GM12878 (cell line): ENCODE results near the gene ISCA2. TPM values are rescaled to one million over a fixed set of nuclear protein-coding genes. Genes with fewer than 3 reads are reported as not detected.

Source experiments
- ATAC-seq: fragments of 200-7000 bp; cut with Tn5 transposase; 3 replicates; pipeline ENCODE4 v1.9.1; 2020; ENCODE audit warnings: mild to moderate bottlenecking, moderate library complexity
- BruUV-seq: library from RNA; stranded (reverse); fragments of 400-500 nt; replicated peaks from 2 replicates; lab custom pipeline; 2021; lab: Mats Ljungman, UMichigan
- CTCF ChIA-PET: fragments of 300-600 bp; sonication (Branson Sonifier 250); formaldehyde crosslinking; extraction: SDS; loops from one replicate; lab custom pipeline; 2021; ENCODE audit warnings: inconsistent platforms; lab: Yijun Ruan, JAX
- POLR2A ChIA-PET: fragments of 350-600 bp; formaldehyde crosslinking; extraction: SDS; loops from one replicate; lab custom pipeline; 2021; ENCODE audit warnings: inconsistent platforms; lab: Charles Lee
- RAD21 ChIA-PET: fragments of 300-600 bp; sonication (Branson Sonifier 250); formaldehyde crosslinking; loops from one replicate; lab custom pipeline; 2023; ENCODE audit warnings: antibody characterized with exemption; ENCODE audit not compliant: unreplicated experiment; lab: Charles Lee
- SMC1A ChIA-PET: fragments of 300-600 bp; sonication (Branson Sonifier 250); formaldehyde crosslinking; loops from one replicate; lab custom pipeline; 2023; ENCODE audit not compliant: unreplicated experiment, uncharacterized antibody; lab: Charles Lee
- DNase-seq: peaks from one replicate; pipeline ENCODE4 v3.0.0-alpha.2; 2011; ENCODE audit warnings: low read depth, low spot score
- FAIRE-seq: peaks from 3 replicates; lab custom pipeline; 2011; peaks lifted over from hg19 to GRCh38; lab: Jason Lieb, UNC
- H2AFZ ChIP-seq: 2 replicates; pipeline ENCODE4 v1.6.0; 2011; ENCODE audit warnings: low read depth, low read length, control low read depth; ENCODE audit not compliant: control insufficient read depth
- H3K27ac ChIP-seq: 2 replicates; pipeline ENCODE4 v1.5.1; 2011; ENCODE audit warnings: control low read depth; ENCODE audit not compliant: control insufficient read depth, insufficient read depth
- H3K27me3 ChIP-seq, 2 experiments: replicated peaks in 1 of 2; 2 replicates each; pipeline versions ENCODE4 v1.6.0 to v1.6.1; 2011; ENCODE audit warnings: low read length in 1 of 2; ENCODE audit not compliant: control insufficient read depth in 2 of 2, insufficient read depth in 2 of 2
- H3K36me3 ChIP-seq, 2 experiments: 2 replicates each; pipeline ENCODE4 v1.5.1; 2011; ENCODE audit warnings: low read length in 1 of 2; ENCODE audit not compliant: control insufficient read depth in 2 of 2, insufficient read depth in 2 of 2
- H3K4me1 ChIP-seq: 2 replicates; pipeline ENCODE4 v1.6.1; 2011; ENCODE audit warnings: mild to moderate bottlenecking, low read length, moderate library complexity, mixed read lengths; ENCODE audit not compliant: control insufficient read depth, insufficient read depth
- H3K4me2 ChIP-seq: 2 replicates; pipeline ENCODE4 v1.6.0; 2011; ENCODE audit warnings: control low read depth; ENCODE audit not compliant: control insufficient read depth, insufficient read depth
- H3K4me3 ChIP-seq: fragments of 200-600 bp; sonication (generic); 2 replicates; pipeline ENCODE4 v1.5.1; 2016
- H3K79me2 ChIP-seq: 2 replicates; pipeline ENCODE4 v1.6.0; 2011; ENCODE audit warnings: low read length; ENCODE audit not compliant: control insufficient read depth, insufficient read depth
- H3K9ac ChIP-seq: 2 replicates; pipeline ENCODE4 v1.8.0; 2011; ENCODE audit warnings: low read length, control low read depth, mixed read lengths; ENCODE audit not compliant: control insufficient read depth, insufficient read depth
- H3K9me3 ChIP-seq: replicated peaks from 3 replicates; pipeline ENCODE4 v1.5.1; 2011; ENCODE audit warnings: mild to moderate bottlenecking, low read length; ENCODE audit not compliant: control insufficient read depth, insufficient read depth
- H4K20me1 ChIP-seq: 2 replicates; pipeline ENCODE4 v1.6.0; 2011; ENCODE audit not compliant: control insufficient read depth, insufficient read depth
- EZH2 ChIP-seq: IDR thresholded peaks from 2 replicates; pipeline ENCODE4 v1.6.1; 2012; ENCODE audit warnings: low read depth, mild to moderate bottlenecking, control low read depth, inconsistent platforms, low read length, borderline replicate concordance; ENCODE audit not compliant: control insufficient read depth
- NRF1 ChIP-seq: conservative IDR thresholded peaks from 2 replicates; pipeline ENCODE4 v1.6.1; 2011; ENCODE audit warnings: mild to moderate bottlenecking, low read depth, low read length, improper control_type of control experiment
- RB1 ChIP-seq: fragments of 450-650 bp; formaldehyde crosslinking; IDR thresholded peaks from 2 replicates; pipeline ENCODE4 v1.6.1; 2017; ENCODE audit warnings: mild to moderate bottlenecking, borderline replicate concordance
- SUPT20H ChIP-seq: IDR thresholded peaks from 2 replicates; pipeline ENCODE4 v1.6.1; 2011; ENCODE audit warnings: low read depth, mild to moderate bottlenecking, low read length, moderate library complexity, borderline replicate concordance; ENCODE audit not compliant: control insufficient read depth
- WGBS: methylation state at CpG from one replicate; pipeline ENCODE4 v1.1.6; 2016; ENCODE audit warnings: low lambda C conversion rate; ENCODE audit not compliant: insufficient replicate concordance, insufficient coverage; ENCODE audit errors: missing lambda C conversion rate; 5-methylcytosine and 5-hydroxymethylcytosine counted together
- in situ Hi-C: fragments of 300-500 bp; cut with MboI; formaldehyde crosslinking; loops from 9 replicates; pipeline ENCODE4 v1.14.3; 2018; ENCODE audit warnings: mixed read lengths
- intact Hi-C: fragments of 100-400 bp; cut with micrococcal nuclease; formaldehyde crosslinking; loops from one replicate; pipeline ENCODE4 v1.14.2; 2022; ENCODE audit not compliant: unreplicated experiment
- polyA plus RNA-seq, 11 experiments: library from polyadenylated mRNA; depleted of rRNA in 4 of 11; unstranded in 6 of 11; stranded (reverse) in 5 of 11; fragments of >200 nt; fragmentation: Nextera tagmentation in 4 of 11; fragmentation: Illumina TruSeq in 1 of 11; extraction: Ambion mirVana in 4 of 11; extraction: Trizol in 1 of 11; gene quantifications; 1 replicate in 1 of 11; 2 replicates in 10 of 11; pipeline versions ENCODE4 v1.2.1 to v1.2.3, GENCODE V29; 2011 to 2016; ENCODE audit warnings: inconsistent platforms in 2 of 11, missing spikeins in 2 of 11, low read depth in 1 of 11
- total RNA-seq, 4 experiments: library from RNA; depleted of rRNA in 3 of 4; stranded (reverse); fragments of >200 nt in 3 of 4; fragmentation: Illumina TruSeq in 1 of 4; extraction: Trizol in 1 of 4; gene quantifications; 2 replicates each; pipeline versions ENCODE4 v1.2.1 to v1.2.3, GENCODE V29; 2013 to 2021
- TF ChIP-seq, protein P1 (sequence below): IDR thresholded peaks from 2 replicates; pipeline ENCODE4 v1.6.1; 2012; ENCODE audit warnings: mild to moderate bottlenecking, low read depth, low read length

ISCA2 gene
- total and polyA plus RNA-seq, 10 of the 15 experiments (the other 5 are each of a cell fraction or from before 2014, with no cell fraction given): 7.5 to 116 (median 32.5) TPM

DNA sequence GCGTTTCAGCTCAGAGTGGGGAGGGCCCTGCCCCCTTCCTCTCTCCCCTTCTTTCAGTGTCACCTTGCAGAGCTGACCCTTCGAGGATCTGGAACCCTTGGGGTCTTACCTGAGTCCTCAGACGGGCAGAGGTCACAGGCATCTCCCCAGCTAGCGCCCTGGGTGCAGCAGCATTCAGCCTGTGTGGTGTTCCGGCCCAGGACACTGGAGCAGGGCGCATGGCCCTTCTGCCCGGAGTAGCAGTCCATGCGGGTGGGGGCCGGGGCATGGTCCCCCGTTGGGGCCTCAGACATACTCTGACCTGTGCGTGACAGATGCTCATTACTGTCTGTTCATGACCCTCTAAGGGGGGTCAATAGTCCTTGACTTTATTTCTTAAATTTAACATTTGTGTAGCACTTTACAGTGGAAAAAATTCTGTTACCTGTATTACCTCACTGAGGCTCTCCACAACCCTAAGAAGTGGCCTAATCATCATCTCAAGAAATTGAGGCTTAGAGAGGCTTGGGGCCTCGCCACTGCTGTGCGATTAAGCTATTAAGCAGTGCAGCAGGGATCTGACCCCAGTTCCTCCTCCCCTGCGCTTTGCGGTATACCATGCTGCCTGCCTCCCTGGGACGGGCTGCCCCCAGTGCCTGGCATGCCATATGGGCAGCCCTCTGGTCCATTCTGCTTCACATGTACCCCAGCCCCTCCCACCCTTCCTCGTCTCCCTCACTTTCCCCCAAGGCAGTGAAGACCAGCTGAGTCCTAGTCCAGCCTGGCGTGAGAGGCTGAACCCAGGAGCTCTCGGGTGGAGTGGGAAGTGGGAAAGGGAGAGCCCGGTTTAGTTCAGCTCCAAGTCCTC, 11.5 kb downstream of the ISCA2 start:
- SMC1A ChIA-PET: no interaction called here
- no peak overlapping the region for H3K4me3 ChIP-seq
- H3K4me2 ChIP-seq: no peak overlapping the region
- no peak overlapping the region for H2AFZ ChIP-seq
- no peaks in the 10 kb centered on the region for H3K79me2 ChIP-seq
- in situ Hi-C loops (no loop called here), intact Hi-C loops (no loop called here)
- CTCF ChIA-PET: interaction anchor here (0.6 kb wide), 1 partner anchor 34 kb away, joined by 4 read pairs; no protein-coding TSS in a partner anchor
- no peak for DNase-seq
- H3K27ac ChIP-seq: no peak overlapping the region
- TF ChIP-seq RB1 (no peak), NRF1 (no peak), EZH2 (no peak), SUPT20H (no peak)
- TF ChIP-seq, protein P1, sequence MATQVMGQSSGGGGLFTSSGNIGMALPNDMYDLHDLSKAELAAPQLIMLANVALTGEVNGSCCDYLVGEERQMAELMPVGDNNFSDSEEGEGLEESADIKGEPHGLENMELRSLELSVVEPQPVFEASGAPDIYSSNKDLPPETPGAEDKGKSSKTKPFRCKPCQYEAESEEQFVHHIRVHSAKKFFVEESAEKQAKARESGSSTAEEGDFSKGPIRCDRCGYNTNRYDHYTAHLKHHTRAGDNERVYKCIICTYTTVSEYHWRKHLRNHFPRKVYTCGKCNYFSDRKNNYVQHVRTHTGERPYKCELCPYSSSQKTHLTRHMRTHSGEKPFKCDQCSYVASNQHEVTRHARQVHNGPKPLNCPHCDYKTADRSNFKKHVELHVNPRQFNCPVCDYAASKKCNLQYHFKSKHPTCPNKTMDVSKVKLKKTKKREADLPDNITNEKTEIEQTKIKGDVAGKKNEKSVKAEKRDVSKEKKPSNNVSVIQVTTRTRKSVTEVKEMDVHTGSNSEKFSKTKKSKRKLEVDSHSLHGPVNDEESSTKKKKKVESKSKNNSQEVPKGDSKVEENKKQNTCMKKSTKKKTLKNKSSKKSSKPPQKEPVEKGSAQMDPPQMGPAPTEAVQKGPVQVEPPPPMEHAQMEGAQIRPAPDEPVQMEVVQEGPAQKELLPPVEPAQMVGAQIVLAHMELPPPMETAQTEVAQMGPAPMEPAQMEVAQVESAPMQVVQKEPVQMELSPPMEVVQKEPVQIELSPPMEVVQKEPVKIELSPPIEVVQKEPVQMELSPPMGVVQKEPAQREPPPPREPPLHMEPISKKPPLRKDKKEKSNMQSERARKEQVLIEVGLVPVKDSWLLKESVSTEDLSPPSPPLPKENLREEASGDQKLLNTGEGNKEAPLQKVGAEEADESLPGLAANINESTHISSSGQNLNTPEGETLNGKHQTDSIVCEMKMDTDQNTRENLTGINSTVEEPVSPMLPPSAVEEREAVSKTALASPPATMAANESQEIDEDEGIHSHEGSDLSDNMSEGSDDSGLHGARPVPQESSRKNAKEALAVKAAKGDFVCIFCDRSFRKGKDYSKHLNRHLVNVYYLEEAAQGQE: no peak
- no peaks in the 10 kb centered on the region for H3K36me3 ChIP-seq
- POLR2A ChIA-PET: interaction anchor here (0.6 kb wide), 1 partner anchor 229 kb away, joined by 3 read pairs; no protein-coding TSS in a partner anchor
- no peaks in the 10 kb centered on the region for H3K9me3 ChIP-seq
- no peaks in the 10 kb centered on the region; a peak in 1 of 4 replicates for H3K27me3 ChIP-seq
- WGBS: 50% methylated on average over 18 of the region's 20 CpGs
- H3K4me1 ChIP-seq: no peaks in the 10 kb centered on the region
- no peaks in the 10 kb centered on the region for H4K20me1 ChIP-seq
- no peak overlapping the region for H3K9ac ChIP-seq
- FAIRE-seq: no peak
- ATAC-seq: no peak
- no TSS peak for BruUV-seq
- RAD21 ChIA-PET: no interaction called here
